Gastroesophageal sphincter (tissue), 4 donors: Measurements from ENCODE around the gene CHKA. TPM values are rescaled to one million over a fixed set of nuclear protein-coding genes. Genes with fewer than 3 reads are reported as not detected.

ENCODE experiments used
- ATAC-seq: fragments of 150-250 bp; one replicate; pipeline ENCODE4 v1.9.1; 2016; ENCODE audit warnings: mild to moderate bottlenecking, moderate library complexity
- H3K27ac ChIP-seq, 4 donors: fragments of 200-600 bp; sonication (generic) in 3 of 4; 1 replicate in 3 of 4; 2 replicates in 1 of 4; pipeline ENCODE4 v1.5.1; 2016 to 2019
- H3K27me3 ChIP-seq: fragments of 200-600 bp; sonication (generic); one replicate; pipeline ENCODE4 v1.5.1; 2019
- H3K36me3 ChIP-seq, 2 donors: fragments of 200-600 bp; sonication (generic); one replicate each; pipeline ENCODE4 v1.5.1; 2019; ENCODE audit warnings: control low read depth in 1 of 2
- H3K4me1 ChIP-seq, 3 donors: fragments of 200-600 bp; sonication (generic); 1 replicate in 2 of 3; 2 replicates in 1 of 3; pipeline ENCODE4 v1.5.1; 2016 to 2019; ENCODE audit warnings: control low read depth in 2 of 3
- H3K4me3 ChIP-seq, 2 donors: fragments of 200-600 bp; sonication (generic); one replicate each; pipeline ENCODE4 v1.5.1; 2019; ENCODE audit warnings: mild to moderate bottlenecking in 1 of 2, moderate library complexity in 1 of 2
- H3K9me3 ChIP-seq, 3 donors: fragments of 200-600 bp; sonication (generic); one replicate each; pipeline ENCODE4 v1.5.1; 2017 to 2019; ENCODE audit warnings: control low read depth in 2 of 3
- EP300 ChIP-seq: sonication (generic); formaldehyde crosslinking; IDR thresholded peaks from one replicate; pipeline ENCODE4 v1.6.1; 2017; ENCODE audit warnings: antibody characterized with exemption, mild to moderate bottlenecking
- POLR2A ChIP-seq, 2 donors: fragments of 450-650 bp; IDR thresholded peaks; one replicate each; pipeline ENCODE4 v1.6.1; 2017; ENCODE audit warnings: antibody characterized with exemption in 2 of 2, mild to moderate bottlenecking in 2 of 2, moderate library complexity in 1 of 2
- POLR2AphosphoS5 ChIP-seq: sonication (generic); formaldehyde crosslinking; IDR thresholded peaks from one replicate; pipeline ENCODE4 v1.6.1; 2017; ENCODE audit warnings: antibody characterized with exemption
- WGBS, 2 donors: methylation state at CpG; one replicate each; pipeline ENCODE4 v1.1.5; 2018; ENCODE audit warnings: low coverage in 1 of 2; 5-methylcytosine and 5-hydroxymethylcytosine counted together
- total RNA-seq, 4 donors: library from RNA; depleted of rRNA; stranded (reverse); fragments of >200 nt; gene quantifications; one replicate each; pipeline ENCODE4 v1.1.0, GENCODE V29; 2016
- TF ChIP-seq, protein P1 (sequence below), 4 experiments: fragments of 200-600 bp in 2 of 4; fragments of 450-650 bp in 2 of 4; sonication (generic) in 1 of 4; IDR thresholded peaks; one replicate each; pipeline ENCODE4 v1.5.1; 2017 to 2019; ENCODE audit warnings: antibody characterized with exemption in 4 of 4, mild to moderate bottlenecking in 2 of 4, moderate library complexity in 2 of 4

CHKA gene
- total RNA-seq, 4 donors from 2014 or later = 11.1 to 66.1 (median 33.9) TPM

- H3K27me3 ChIP-seq = no peaks in the 10 kb centered on the region
Measured at GRCh38 chr11:68015467-68015866, 105.7 kb downstream of the CHKA start.

GRCh38 chr11:68014947-68015447 lies 106.2 kb downstream of the CHKA start:
- Histone ChIP-seq H3K27me3 (no peaks in the 10 kb centered on the region), H3K36me3 (peaks cover 0 to 7% of the 10 kb centered on the region in 2 donors), H3K27ac (peak overlapping the region in 2 of 4 donors; percentile 53 to 62), H3K4me1 (peaks cover 0 to 58% (median 11%) of the 10 kb centered on the region in 3 donors), H3K4me3 (no peak overlapping the region), H3K9me3 (no peaks in the 10 kb centered on the region)
- TF ChIP-seq EP300 (no peak), POLR2A (IDR thresholded peaks at IDR 0.05) (no peak), POLR2AphosphoS5 (no peak)
- TF ChIP-seq, protein P1, sequence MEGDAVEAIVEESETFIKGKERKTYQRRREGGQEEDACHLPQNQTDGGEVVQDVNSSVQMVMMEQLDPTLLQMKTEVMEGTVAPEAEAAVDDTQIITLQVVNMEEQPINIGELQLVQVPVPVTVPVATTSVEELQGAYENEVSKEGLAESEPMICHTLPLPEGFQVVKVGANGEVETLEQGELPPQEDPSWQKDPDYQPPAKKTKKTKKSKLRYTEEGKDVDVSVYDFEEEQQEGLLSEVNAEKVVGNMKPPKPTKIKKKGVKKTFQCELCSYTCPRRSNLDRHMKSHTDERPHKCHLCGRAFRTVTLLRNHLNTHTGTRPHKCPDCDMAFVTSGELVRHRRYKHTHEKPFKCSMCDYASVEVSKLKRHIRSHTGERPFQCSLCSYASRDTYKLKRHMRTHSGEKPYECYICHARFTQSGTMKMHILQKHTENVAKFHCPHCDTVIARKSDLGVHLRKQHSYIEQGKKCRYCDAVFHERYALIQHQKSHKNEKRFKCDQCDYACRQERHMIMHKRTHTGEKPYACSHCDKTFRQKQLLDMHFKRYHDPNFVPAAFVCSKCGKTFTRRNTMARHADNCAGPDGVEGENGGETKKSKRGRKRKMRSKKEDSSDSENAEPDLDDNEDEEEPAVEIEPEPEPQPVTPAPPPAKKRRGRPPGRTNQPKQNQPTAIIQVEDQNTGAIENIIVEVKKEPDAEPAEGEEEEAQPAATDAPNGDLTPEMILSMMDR (IDR thresholded peaks at IDR 0.05) = no peak
- ATAC-seq = no peak
- WGBS, 2 donors = no CpG with 5 or more reads among the region's 19 CpGs

More at GRCh38 chr11:68015467-68015866, 105.7 kb downstream of the CHKA start:
- Histone ChIP-seq H3K36me3 (peaks cover 0 to 7% of the 10 kb centered on the region in 2 donors), H3K4me3 (no peak overlapping the region), H3K9me3 (no peaks in the 10 kb centered on the region), H3K4me1 (peaks cover 0 to 54% (median 8%) of the 10 kb centered on the region in 3 donors), H3K27ac (no peak overlapping the region)
- TF ChIP-seq, protein P1 (IDR thresholded peaks at IDR 0.05) = no peak
- TF ChIP-seq EP300 (no peak), POLR2AphosphoS5 (no peak), POLR2A (IDR thresholded peaks at IDR 0.05) (no peak)
- 95% methylated on average over 7 of the region's 8 CpGs; no CpG with 5 or more reads in 1 of the 2 donors for WGBS, 2 donors
- no peak for ATAC-seq

GRCh38 chr11:68014157-68014946 lies 106.8 kb downstream of the CHKA start:
- H3K27ac ChIP-seq = peak overlapping the region in 3 of 4 donors; percentile 29 to 62 (median 53)
- H3K4me3 ChIP-seq = no peak overlapping the region
- no peak for ATAC-seq
- peak; percentile 51 for TF ChIP-seq POLR2AphosphoS5
- no peak for TF ChIP-seq EP300
- WGBS, 2 donors = 46 to 67% methylated on average over 1 to 7 of the region's 16 CpGs
- H3K27me3 ChIP-seq = no peaks in the 10 kb centered on the region
- no peaks in the 10 kb centered on the region for H3K9me3 ChIP-seq
- peaks cover 0 to 65% (median 15%) of the 10 kb centered on the region in 3 donors for H3K4me1 ChIP-seq
- peaks cover 0 to 3% of the 10 kb centered on the region in 2 donors for H3K36me3 ChIP-seq

DNA sequence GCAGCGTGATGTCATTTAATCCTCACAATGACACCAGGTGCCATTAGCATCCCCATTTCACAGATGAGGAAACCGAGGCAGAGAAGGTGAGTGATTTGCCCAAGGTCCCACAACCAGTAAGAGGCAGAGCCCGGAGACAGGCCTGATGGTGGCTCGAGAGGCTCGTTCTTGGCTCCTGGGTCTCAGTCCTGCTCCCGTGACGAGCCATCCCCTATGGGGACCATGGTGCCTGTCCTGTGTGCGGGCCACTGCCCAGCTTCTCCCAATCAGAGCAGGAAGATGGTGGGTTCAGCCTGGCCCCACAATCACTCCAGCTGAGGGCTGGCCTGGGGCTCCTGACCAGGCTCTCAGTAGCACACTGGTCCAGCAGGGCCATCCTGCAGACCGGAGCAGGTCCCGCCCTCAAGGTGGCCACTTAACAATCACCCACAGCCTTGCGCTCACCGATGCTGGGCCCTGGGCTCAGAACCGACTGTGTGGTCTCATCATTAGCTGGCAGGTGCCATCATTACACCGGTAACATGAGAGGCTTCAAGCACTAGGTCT lies 107.5 kb downstream of the CHKA start:
- no peak for TF ChIP-seq EP300
- TF ChIP-seq POLR2AphosphoS5 = no peak
- no peak for TF ChIP-seq POLR2A (IDR thresholded peaks at IDR 0.05)
- TF ChIP-seq, protein P1 (IDR thresholded peaks at IDR 0.05) = no peak
- Histone ChIP-seq H3K27me3 (no peaks in the 10 kb centered on the region), H3K4me1 (peaks cover 0 to 68% (median 15%) of the 10 kb centered on the region in 3 donors), H3K27ac (peak overlapping the region in 3 of 4 donors; percentile 29 to 62 (median 53)), H3K4me3 (no peak overlapping the region), H3K9me3 (no peaks in the 10 kb centered on the region), H3K36me3 (no peaks in the 10 kb centered on the region)
- no peak for ATAC-seq
- WGBS, 2 donors = no CpG with 5 or more reads among the region's 14 CpGs

DNA sequence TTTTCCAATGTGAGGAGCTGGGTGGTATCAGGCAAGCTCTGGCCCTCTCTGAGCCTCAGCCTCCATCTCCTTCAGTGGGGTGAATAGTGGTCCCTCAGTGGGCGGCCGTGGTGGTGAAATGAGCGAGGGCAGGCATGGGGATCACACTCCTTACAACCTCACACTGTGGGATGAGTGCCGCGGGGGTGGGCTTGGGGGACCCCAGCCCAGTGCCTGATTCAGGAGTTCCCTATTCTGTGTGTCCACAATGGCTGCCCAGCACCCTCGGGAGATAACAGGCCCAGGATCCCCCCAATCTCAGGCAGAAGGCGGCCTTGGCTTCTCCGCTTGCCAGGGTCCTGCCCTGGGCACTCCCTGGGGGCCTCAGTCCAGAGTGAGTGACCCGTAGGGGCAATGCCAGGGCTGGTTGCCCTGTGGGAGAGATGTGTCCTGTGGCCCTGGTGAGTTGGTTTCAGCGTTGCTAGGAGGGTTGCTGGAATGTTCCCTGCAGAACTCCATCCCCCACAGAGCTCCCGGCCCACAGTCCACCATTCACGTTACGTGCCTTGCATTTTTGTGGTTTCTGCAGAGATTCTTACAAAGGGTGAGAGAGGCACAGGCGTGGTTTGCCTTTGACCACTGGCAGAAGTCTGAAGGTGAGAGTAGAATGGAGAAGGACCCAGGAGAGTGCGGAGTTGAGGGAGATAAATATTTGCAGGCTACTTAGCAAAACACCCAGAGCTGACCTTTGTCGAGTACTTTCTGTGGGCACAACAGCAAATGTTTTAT lies 108.2 kb downstream of the CHKA start:
- H3K27me3 ChIP-seq = no peaks in the 10 kb centered on the region
- no peaks in the 10 kb centered on the region for H3K36me3 ChIP-seq
- H3K4me1 ChIP-seq = peaks cover 0 to 75% (median 15%) of the 10 kb centered on the region in 3 donors
- H3K4me3 ChIP-seq = no peak overlapping the region
- H3K9me3 ChIP-seq = no peaks in the 10 kb centered on the region
- peak overlapping the region in 3 of 4 donors; percentile 43 to 87 (median 57) for H3K27ac ChIP-seq
- WGBS, 2 donors = 82% methylated on average over 3 of the region's 16 CpGs; no CpG with 5 or more reads in 1 of the 2 donors
- TF ChIP-seq EP300 (no peak), POLR2AphosphoS5 (peak; percentile 8)
- no peak for ATAC-seq
